ENCODE results near the gene CACNB4. TPM values are rescaled to one million over a fixed set of nuclear protein-coding genes. Genes with fewer than 3 reads are reported as not detected.

The CACNB4 gene
- total and polyA plus RNA-seq, 10 of the 15 experiments (the other 5 are each of a cell fraction or from before 2014, with no cell fraction given): 2.0 to 21.6 (median 9.3) TPM

DNA sequence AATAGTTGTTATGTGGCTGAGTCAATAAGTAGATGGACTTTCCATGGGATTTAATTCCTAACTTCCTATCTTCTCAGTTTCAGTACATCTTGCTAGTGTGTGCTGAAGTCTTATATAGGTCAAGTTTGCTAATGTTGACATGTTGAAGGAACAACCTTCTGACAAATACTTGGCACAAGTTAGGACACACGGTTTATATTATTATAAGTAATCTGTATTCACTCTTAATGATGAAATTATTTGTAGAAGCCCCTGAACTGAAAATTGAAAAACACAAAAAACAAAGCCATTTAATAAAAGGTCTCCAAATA, 289.8 kb downstream of the CACNB4 start (continued):
- TF ChIP-seq, protein P1, sequence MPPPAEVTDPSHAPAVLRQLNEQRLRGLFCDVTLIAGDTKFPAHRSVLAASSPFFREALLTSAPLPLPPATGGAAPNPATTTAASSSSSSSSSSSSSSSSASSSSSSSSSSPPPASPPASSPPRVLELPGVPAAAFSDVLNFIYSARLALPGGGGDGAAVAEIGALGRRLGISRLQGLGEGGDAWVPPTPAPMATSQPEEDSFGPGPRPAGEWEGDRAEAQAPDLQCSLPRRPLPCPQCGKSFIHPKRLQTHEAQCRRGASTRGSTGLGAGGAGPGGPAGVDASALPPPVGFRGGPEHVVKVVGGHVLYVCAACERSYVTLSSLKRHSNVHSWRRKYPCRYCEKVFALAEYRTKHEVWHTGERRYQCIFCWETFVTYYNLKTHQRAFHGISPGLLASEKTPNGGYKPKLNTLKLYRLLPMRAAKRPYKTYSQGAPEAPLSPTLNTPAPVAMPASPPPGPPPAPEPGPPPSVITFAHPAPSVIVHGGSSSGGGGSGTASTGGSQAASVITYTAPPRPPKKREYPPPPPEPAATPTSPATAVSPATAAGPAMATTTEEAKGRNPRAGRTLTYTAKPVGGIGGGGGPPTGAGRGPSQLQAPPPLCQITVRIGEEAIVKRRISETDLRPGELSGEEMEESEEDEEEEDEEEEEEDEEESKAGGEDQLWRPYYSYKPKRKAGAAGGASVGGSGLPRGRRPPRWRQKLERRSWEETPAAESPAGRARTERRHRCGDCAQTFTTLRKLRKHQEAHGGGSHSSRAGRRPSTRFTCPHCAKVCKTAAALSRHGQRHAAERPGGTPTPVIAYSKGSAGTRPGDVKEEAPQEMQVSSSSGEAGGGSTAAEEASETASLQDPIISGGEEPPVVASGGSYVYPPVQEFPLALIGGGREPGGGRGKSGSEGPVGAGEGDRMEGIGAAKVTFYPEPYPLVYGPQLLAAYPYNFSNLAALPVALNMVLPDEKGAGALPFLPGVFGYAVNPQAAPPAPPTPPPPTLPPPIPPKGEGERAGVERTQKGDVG (CRISPR knock-in tag; IDR thresholded peaks at IDR 0.05): no peak
- TF ChIP-seq BACH1 (IDR thresholded peaks at IDR 0.05; ENCODE audit: borderline replicate concordance) (no peak), RBBP5 (conservative IDR thresholded peaks at IDR 0.05) (no peak), SREBF2 (IDR thresholded peaks at IDR 0.05; ENCODE audit: low read length) (no peak), BRCA1 (IDR thresholded peaks at IDR 0.05; ENCODE audit: low read depth, low read length) (no peak), FOXM1 (IDR thresholded peaks at IDR 0.05; ENCODE audit: low read depth, low read length) (no peak), NFXL1 (IDR thresholded peaks at IDR 0.05; ENCODE audit: borderline replicate concordance) (no peak), EP300 (IDR thresholded peaks at IDR 0.05; ENCODE audit: borderline replicate concordance in 1 of 2, control insufficient read depth in 1 of 2, low read depth in 2 of 2, low read length in 2 of 2) (no peak)
- TF ChIP-seq, protein P2, sequence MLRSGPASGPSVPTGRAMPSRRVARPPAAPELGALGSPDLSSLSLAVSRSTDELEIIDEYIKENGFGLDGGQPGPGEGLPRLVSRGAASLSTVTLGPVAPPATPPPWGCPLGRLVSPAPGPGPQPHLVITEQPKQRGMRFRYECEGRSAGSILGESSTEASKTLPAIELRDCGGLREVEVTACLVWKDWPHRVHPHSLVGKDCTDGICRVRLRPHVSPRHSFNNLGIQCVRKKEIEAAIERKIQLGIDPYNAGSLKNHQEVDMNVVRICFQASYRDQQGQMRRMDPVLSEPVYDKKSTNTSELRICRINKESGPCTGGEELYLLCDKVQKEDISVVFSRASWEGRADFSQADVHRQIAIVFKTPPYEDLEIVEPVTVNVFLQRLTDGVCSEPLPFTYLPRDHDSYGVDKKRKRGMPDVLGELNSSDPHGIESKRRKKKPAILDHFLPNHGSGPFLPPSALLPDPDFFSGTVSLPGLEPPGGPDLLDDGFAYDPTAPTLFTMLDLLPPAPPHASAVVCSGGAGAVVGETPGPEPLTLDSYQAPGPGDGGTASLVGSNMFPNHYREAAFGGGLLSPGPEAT (IDR thresholded peaks at IDR 0.05; ENCODE audit: low read depth): no peak
- TF ChIP-seq, protein P3, sequence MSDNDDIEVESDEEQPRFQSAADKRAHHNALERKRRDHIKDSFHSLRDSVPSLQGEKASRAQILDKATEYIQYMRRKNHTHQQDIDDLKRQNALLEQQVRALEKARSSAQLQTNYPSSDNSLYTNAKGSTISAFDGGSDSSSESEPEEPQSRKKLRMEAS (IDR thresholded peaks at IDR 0.05; ENCODE audit: low read depth, low read length): no peak
